Measurements from ENCODE around the gene OVCH2.

DNA sequence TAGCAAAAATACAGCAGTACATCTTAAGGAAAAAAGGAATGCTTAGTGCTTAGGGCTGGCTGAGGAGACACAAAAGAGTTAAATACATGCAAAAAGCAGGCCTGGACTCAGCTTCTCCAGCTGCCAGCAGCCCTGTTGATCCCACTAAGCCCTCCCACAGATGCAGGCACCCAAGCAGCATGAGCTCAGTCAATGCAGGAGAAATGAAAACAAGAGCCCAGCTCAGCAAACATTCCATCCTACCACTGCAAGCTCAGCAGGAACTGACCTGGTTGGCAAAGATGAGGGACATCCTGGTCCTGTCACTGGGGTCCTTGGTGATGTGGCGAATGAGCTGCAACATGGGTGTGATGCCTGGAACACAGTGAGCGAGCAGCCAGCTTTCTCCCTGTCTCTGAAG, 38.8 kb downstream of the OVCH2 start:
- TF ChIP-seq FOXA1 (IDR thresholded peaks at IDR 0.05) (no peak), BHLHE40 (IDR thresholded peaks at IDR 0.05; ENCODE audit: borderline replicate concordance) (no peak), FOXM1 (IDR thresholded peaks at IDR 0.05; ENCODE audit: borderline replicate concordance) (no peak), ARNT (IDR thresholded peaks at IDR 0.05) (no peak)

Data from HEK293T (cell line).